GM12872 (cell line): ENCODE data around the gene PACSIN2.

Experiments
- TF ChIP-seq, protein P1 (sequence below): IDR thresholded peaks from 3 replicates; pipeline ENCODE4 v1.5.1; 2011; ENCODE audit warnings: low read depth, mild to moderate bottlenecking, low read length, moderate library complexity; ENCODE audit not compliant: insufficient read depth

Gene PACSIN2

DNA sequence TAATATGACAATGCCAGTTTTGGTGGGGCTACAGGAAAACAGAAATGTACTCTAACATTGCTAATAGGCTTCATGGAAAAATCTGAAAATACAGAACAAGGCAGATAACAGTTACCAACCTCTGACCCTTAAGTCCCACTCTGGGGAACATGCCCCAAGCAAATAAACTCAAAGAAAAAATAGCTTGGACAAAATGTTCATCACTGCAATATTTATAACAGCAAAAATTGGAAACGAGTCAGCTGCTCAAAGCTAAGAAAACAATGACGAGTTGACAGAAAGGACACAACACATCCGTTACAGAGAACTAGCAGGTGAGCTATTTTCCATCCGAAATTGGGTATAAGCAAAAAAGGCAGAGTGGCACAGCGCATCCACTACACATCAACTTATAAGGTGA lies 70.5 kb downstream of the PACSIN2 start:
- TF ChIP-seq, protein P1, sequence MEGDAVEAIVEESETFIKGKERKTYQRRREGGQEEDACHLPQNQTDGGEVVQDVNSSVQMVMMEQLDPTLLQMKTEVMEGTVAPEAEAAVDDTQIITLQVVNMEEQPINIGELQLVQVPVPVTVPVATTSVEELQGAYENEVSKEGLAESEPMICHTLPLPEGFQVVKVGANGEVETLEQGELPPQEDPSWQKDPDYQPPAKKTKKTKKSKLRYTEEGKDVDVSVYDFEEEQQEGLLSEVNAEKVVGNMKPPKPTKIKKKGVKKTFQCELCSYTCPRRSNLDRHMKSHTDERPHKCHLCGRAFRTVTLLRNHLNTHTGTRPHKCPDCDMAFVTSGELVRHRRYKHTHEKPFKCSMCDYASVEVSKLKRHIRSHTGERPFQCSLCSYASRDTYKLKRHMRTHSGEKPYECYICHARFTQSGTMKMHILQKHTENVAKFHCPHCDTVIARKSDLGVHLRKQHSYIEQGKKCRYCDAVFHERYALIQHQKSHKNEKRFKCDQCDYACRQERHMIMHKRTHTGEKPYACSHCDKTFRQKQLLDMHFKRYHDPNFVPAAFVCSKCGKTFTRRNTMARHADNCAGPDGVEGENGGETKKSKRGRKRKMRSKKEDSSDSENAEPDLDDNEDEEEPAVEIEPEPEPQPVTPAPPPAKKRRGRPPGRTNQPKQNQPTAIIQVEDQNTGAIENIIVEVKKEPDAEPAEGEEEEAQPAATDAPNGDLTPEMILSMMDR = no peak

DNA sequence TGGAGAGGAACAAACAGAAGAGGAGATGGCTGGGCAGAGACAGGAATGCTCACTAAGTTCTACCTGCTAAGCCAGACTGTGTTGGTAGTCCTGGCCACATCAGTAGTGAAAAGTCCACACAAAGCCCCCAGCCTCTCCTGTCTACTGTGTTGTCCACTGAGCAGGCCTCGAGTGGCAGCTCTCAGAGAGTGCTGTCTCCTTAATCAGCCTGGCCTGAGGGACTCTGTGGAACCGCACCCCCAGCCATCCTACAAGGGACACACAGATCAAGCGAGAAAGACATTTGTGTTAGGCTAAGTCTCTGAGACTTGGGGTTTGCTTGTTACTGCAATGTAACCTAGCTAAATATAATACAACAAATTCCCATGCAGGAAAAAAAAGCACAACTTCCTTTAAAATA lies 71.0 kb downstream of the PACSIN2 start:
- TF ChIP-seq, protein P1 = no peak

DNA sequence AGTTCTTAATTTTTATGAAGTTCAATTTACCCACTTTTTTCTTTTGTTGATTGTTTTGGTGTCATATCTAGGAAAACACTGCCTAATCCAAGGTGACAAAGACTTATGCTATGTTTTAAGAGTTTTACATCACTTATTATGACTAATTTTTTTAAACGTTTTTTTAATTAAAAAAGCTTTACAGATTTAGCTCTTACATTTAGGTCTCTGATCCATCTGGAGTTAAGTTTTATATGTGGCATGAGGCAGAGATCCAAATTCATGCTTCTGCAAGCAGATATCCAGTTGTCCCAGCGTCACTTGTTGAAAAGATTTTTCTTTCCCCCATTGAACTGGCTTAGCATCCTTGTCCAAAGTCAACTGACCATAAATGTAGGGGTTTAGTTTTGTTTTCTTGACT lies 72.6 kb downstream of the PACSIN2 start:
- TF ChIP-seq, protein P1 = no peak

DNA sequence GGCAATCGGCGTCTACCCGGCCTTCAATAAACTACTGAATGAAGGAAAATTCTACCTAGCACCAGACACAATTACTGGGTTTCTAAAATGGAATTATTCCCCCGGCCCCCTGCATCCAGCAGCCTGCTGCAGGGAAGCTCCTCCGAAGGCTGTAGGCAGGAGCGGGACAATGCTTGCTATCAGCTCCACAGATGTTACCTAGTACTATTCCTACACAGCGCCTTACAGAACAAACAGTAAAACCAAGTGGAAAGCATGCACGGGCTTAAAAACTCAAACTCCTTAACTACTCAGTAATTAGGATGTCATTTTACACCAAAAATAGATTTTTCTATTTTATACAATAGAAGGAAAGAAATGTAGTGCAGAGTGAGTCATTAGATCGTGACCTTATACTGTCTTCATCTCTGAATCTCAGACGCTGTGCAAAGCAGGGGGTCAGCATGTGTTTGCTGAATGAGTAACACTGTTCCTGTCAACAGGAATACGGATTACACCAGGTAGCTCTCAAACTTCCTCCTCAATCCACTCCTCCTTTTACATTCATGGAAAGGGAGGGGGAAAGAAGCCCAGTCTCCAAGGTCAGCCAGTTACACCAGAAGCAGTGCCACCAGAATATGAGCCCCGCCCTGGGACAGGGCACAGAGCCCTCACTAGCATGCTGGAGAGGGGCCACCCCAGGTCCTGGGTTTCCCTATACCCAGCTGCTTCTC lies 74.9 kb downstream of the PACSIN2 start:
- TF ChIP-seq, protein P1 = no peak

- TF ChIP-seq, protein P1 = no peak
Observed at GRCh38 chr22:42939451-42939881, 75.5 kb downstream of the PACSIN2 start.

DNA sequence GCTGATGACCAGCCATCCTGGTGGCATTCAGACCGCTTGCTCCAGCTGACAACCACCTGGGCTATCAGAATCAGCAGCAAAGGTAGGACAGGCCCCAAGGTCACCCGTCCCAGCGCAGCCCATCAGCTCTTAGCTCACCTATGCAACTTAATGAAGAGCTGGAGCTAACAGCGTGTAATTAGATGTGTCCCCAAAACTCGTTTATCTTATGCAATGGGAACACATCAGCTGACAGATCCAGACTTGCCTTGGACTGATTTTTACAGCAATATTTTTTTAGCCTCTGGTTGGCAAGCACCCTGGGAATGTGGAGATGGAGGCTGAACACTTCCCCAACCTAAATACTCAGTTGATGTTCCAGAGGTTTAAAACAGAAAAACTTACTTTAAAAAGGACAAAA lies 76.0 kb downstream of the PACSIN2 start:
- TF ChIP-seq, protein P1 = no peak

GRCh38 chr22:42938449-42938848 lies 76.5 kb downstream of the PACSIN2 start:
- TF ChIP-seq, protein P1 = no peak
